H1 (cell line): ENCODE measurements around the gene DAGLA. TPM values are rescaled to one million over a fixed set of nuclear protein-coding genes. Genes with fewer than 3 reads are reported as not detected.

Experiments
- CTCF ChIA-PET: fragments of 300-600 bp; sonication (Branson Sonifier 250); formaldehyde crosslinking; loops from one replicate; lab custom pipeline; 2021; ENCODE audit not compliant: partially characterized antibody; lab: Charles Lee
- POLR2A ChIA-PET: fragments of 300-600 bp; sonication (Branson Sonifier 250); formaldehyde crosslinking; loops from one replicate; lab custom pipeline; 2021; ENCODE audit warnings: inconsistent platforms; ENCODE audit not compliant: partially characterized antibody; lab: Charles Lee
- DNase-seq, 2 experiments: peaks; one replicate each; pipeline versions ENCODE4 v3.0.0 to v3.0.0-alpha.2; 2010 to 2022; ENCODE audit warnings: low spot score in 2 of 2, low read depth in 1 of 2, mixed read lengths in 1 of 2
- FAIRE-seq: peaks from 2 replicates; lab custom pipeline; 2011; peaks lifted over from hg19 to GRCh38; lab: Jason Lieb, UNC
- H2AFZ ChIP-seq: 2 replicates; pipeline ENCODE4 v1.8.1; 2012; ENCODE audit warnings: low read length, inconsistent platforms
- H2AK5ac ChIP-seq: 2 replicates; pipeline ENCODE4 v1.6.1; 2013; ENCODE audit warnings: low read depth, low read length
- H2BK120ac ChIP-seq: replicated peaks from 2 replicates; pipeline ENCODE3; 2013; ENCODE audit warnings: low read depth, low read length, inconsistent platforms
- H2BK12ac ChIP-seq: 2 replicates; pipeline ENCODE4 v1.6.1; 2013; ENCODE audit warnings: low read depth, low read length
- H2BK15ac ChIP-seq: 2 replicates; pipeline ENCODE4 v1.6.1; 2013; ENCODE audit warnings: low read length
- H2BK20ac ChIP-seq: 2 replicates; pipeline ENCODE4 v1.6.1; 2013; ENCODE audit warnings: low read length
- H2BK5ac ChIP-seq: 2 replicates; pipeline ENCODE4 v1.6.1; 2013; ENCODE audit warnings: low read depth, low read length
- H3K14ac ChIP-seq: 2 replicates; pipeline ENCODE4 v1.6.1; 2013; ENCODE audit warnings: inconsistent platforms; ENCODE audit not compliant: insufficient read length
- H3K18ac ChIP-seq: 2 replicates; pipeline ENCODE4 v1.6.1; 2013; ENCODE audit warnings: low read length; ENCODE audit errors: extremely low read depth
- H3K23ac ChIP-seq: 2 replicates; pipeline ENCODE4 v1.6.1; 2013; ENCODE audit warnings: inconsistent platforms; ENCODE audit not compliant: insufficient read length
- H3K23me2 ChIP-seq: 2 replicates; pipeline ENCODE4 v1.6.1; 2013; ENCODE audit warnings: low read depth, low read length
- H3K27ac ChIP-seq: 2 replicates; pipeline ENCODE4 v1.6.1; 2011; ENCODE audit warnings: low read depth, low read length, inconsistent platforms
- H3K27me3 ChIP-seq, 4 experiments: replicated peaks in 1 of 4; 1 replicate in 1 of 4; 2 replicates in 3 of 4; pipeline versions ENCODE4 v1.6.1 to v1.8.1; 2011 to 2013; ENCODE audit warnings: low read length in 3 of 4, mild to moderate bottlenecking in 3 of 4, inconsistent platforms in 2 of 4, mixed read lengths in 2 of 4, moderate library complexity in 1 of 4; ENCODE audit not compliant: control insufficient read depth in 3 of 4, insufficient read depth in 3 of 4; ENCODE audit errors: extremely low read depth in 1 of 4
- H3K36me3 ChIP-seq, 4 experiments: 2 replicates each; pipeline versions ENCODE4 v1.6.1 to v1.8.1; 2011 to 2013; ENCODE audit warnings: mild to moderate bottlenecking in 4 of 4, low read length in 3 of 4, moderate library complexity in 2 of 4, control low read depth in 1 of 4, inconsistent platforms in 1 of 4; ENCODE audit not compliant: insufficient read depth in 4 of 4, control insufficient read depth in 2 of 4
- H3K4ac ChIP-seq: replicated peaks from 2 replicates; pipeline ENCODE3; 2013; ENCODE audit warnings: low read length, low read depth, mixed read lengths, inconsistent platforms; ENCODE audit not compliant: insufficient read length
- H3K4me1 ChIP-seq, 4 experiments: replicated peaks in 1 of 4; 1 replicate in 1 of 4; 2 replicates in 3 of 4; pipeline versions ENCODE4 v1.6.1 to v1.8.1; 2011 to 2013; ENCODE audit warnings: low read length in 3 of 4, inconsistent platforms in 2 of 4, mixed read lengths in 1 of 4; ENCODE audit not compliant: insufficient read depth in 4 of 4, control insufficient read depth in 3 of 4
- H3K4me2 ChIP-seq, 2 experiments: 2 replicates each; pipeline versions ENCODE4 v1.6.1 to v1.8.1; 2011 to 2013; ENCODE audit warnings: low read depth in 2 of 2, low read length in 2 of 2, control low read depth in 1 of 2, inconsistent platforms in 1 of 2, mild to moderate bottlenecking in 1 of 2; ENCODE audit not compliant: insufficient read depth in 1 of 2
- H3K4me3 ChIP-seq, 4 experiments: fragments of 200-600, 300-600 bp in 1 of 4; sonication (generic), shearing (Covaris generic), sonication (Bioruptor Twin) in 1 of 4; 2 replicates each; pipeline versions ENCODE4 v1.5.1 to v1.8.1; 2011 to 2016; ENCODE audit warnings: low read length in 4 of 4, low read depth in 3 of 4, control low read depth in 2 of 4, inconsistent platforms in 2 of 4, mild to moderate bottlenecking in 2 of 4, mixed read lengths in 1 of 4, moderate library complexity in 1 of 4; ENCODE audit not compliant: insufficient read depth in 2 of 4; ENCODE audit errors: extremely low read depth in 1 of 4
- H3K56ac ChIP-seq: replicated peaks from 2 replicates; pipeline ENCODE3; 2013; ENCODE audit warnings: low read depth, mild to moderate bottlenecking, mixed read lengths, low read length, inconsistent platforms; ENCODE audit not compliant: insufficient read length
- H3K79me1 ChIP-seq: 2 replicates; pipeline ENCODE4 v1.6.1; 2013; ENCODE audit warnings: low read depth, low read length, control low read depth
- H3K79me2 ChIP-seq, 2 experiments: 2 replicates each; pipeline versions ENCODE4 v1.6.1 to v1.8.1; 2012 to 2013; ENCODE audit warnings: low read length in 2 of 2, mild to moderate bottlenecking in 2 of 2, inconsistent platforms in 1 of 2; ENCODE audit not compliant: insufficient read depth in 2 of 2, control insufficient read depth in 1 of 2
- H3K9ac ChIP-seq, 4 experiments: replicated peaks in 1 of 4; 1 replicate in 1 of 4; 2 replicates in 3 of 4; pipeline versions ENCODE4 v1.6.1 to v1.8.1; 2011 to 2013; ENCODE audit warnings: low read depth in 3 of 4, low read length in 3 of 4, control low read depth in 2 of 4, mild to moderate bottlenecking in 2 of 4, moderate library complexity in 2 of 4, inconsistent platforms in 1 of 4; ENCODE audit errors: extremely low read depth in 1 of 4
- H3K9me3 ChIP-seq, 2 experiments: 2 replicates each; pipeline versions ENCODE4 v1.6.1 to v1.8.1; 2012 to 2013; ENCODE audit warnings: mild to moderate bottlenecking in 2 of 2, moderate library complexity in 2 of 2, control low read depth in 1 of 2, inconsistent platforms in 1 of 2, low read depth in 1 of 2, low read length in 1 of 2, mixed read lengths in 1 of 2; ENCODE audit not compliant: insufficient read depth in 2 of 2
- H4K20me1 ChIP-seq, 2 experiments: replicated peaks in 1 of 2; 2 replicates each; pipeline versions ENCODE3 to v1.8.1; 2011 to 2013; ENCODE audit warnings: inconsistent platforms in 2 of 2, low read length in 2 of 2, mild to moderate bottlenecking in 1 of 2; ENCODE audit not compliant: insufficient read depth in 2 of 2, control insufficient read depth in 1 of 2
- H4K5ac ChIP-seq: 2 replicates; pipeline ENCODE4 v1.6.1; 2013; ENCODE audit warnings: low read length, low read depth, mixed read lengths, inconsistent platforms; ENCODE audit not compliant: insufficient read length
- H4K8ac ChIP-seq: 2 replicates; pipeline ENCODE4 v1.8.0; 2013; ENCODE audit warnings: mild to moderate bottlenecking, moderate library complexity, low read length, inconsistent platforms; ENCODE audit not compliant: insufficient read depth; ENCODE audit errors: extremely low read depth
- H4K91ac ChIP-seq: replicated peaks from 2 replicates; pipeline ENCODE3; 2013; ENCODE audit warnings: low read length, mixed read lengths, inconsistent platforms; ENCODE audit not compliant: insufficient read length
- ATF2 ChIP-seq: IDR thresholded peaks from 2 replicates; pipeline ENCODE4 v1.6.1; 2012; ENCODE audit warnings: low read length, inconsistent platforms
- CREB1 ChIP-seq: IDR thresholded peaks from 2 replicates; pipeline ENCODE4 v1.6.1; 2012; ENCODE audit warnings: inconsistent platforms
- EP300 ChIP-seq, 2 experiments: IDR thresholded peaks; 1 replicate in 1 of 2; 2 replicates in 1 of 2; pipeline ENCODE4 v1.6.1; 2011 to 2012; ENCODE audit warnings: low read depth in 2 of 2, low read length in 2 of 2, mild to moderate bottlenecking in 2 of 2, borderline replicate concordance in 1 of 2, inconsistent platforms in 1 of 2, moderate library complexity in 1 of 2
- RXRA ChIP-seq: IDR thresholded peaks from 2 replicates; pipeline ENCODE4 v1.6.1; 2011; ENCODE audit warnings: low read depth, mild to moderate bottlenecking, low read length, moderate library complexity; ENCODE audit not compliant: insufficient read depth
- SRF ChIP-seq: IDR thresholded peaks from 2 replicates; pipeline ENCODE4 v1.6.1; 2011; ENCODE audit warnings: mild to moderate bottlenecking, low read depth, low read length, moderate library complexity
- SUZ12 ChIP-seq: fragments of 200-600 bp; sonication (generic); IDR thresholded peaks from 2 replicates; pipeline ENCODE4 v1.6.1; 2012; ENCODE audit warnings: mild to moderate bottlenecking, inconsistent platforms, low read length, moderate library complexity, mixed read lengths
- TCF12 ChIP-seq: IDR thresholded peaks from 2 replicates; pipeline ENCODE4 v1.6.1; 2011; ENCODE audit warnings: low read depth, mild to moderate bottlenecking, low read length
- WGBS, 2 experiments: shearing (Covaris generic) in 1 of 2; methylation state at CpG; one replicate each; pipeline versions ENCODE4 v1.1.6 to v1.1.7; 2013 to 2015; ENCODE audit warnings: low lambda C conversion rate in 2 of 2, mixed read lengths in 2 of 2, inconsistent platforms in 1 of 2, low coverage in 1 of 2, missing lambda C conversion rate in 1 of 2; ENCODE audit not compliant: insufficient replicate concordance in 2 of 2, insufficient coverage in 1 of 2, insufficient read length in 1 of 2; ENCODE audit errors: extremely low coverage in 1 of 2, missing lambda C conversion rate in 1 of 2; 5-methylcytosine and 5-hydroxymethylcytosine counted together
- polyA plus RNA-seq, 7 experiments: library from polyadenylated mRNA; depleted of rRNA in 3 of 7; stranded (reverse) in 5 of 7; unstranded in 2 of 7; fragments of >200 nt in 5 of 7; fragments of 200-250 nt in 2 of 7; gene quantifications; 1 replicate in 5 of 7; 2 replicates in 1 of 7; 4 replicates in 1 of 7; pipeline versions ENCODE4 v1.2.1 to v1.2.3, GENCODE V29; 2011 to 2013; ENCODE audit warnings: missing spikeins in 2 of 7, mixed read lengths in 2 of 7
- total RNA-seq: library from RNA; stranded (reverse); fragmentation: NEBNext Ultra II Directional; extraction: Animal tissue kit (Norgen Biotek cat#: 25700); gene quantifications from 2 replicates; pipeline ENCODE4 v1.2.1, GENCODE V29; 2021
- TF ChIP-seq, protein P1 (sequence below): IDR thresholded peaks from 2 replicates; pipeline ENCODE4 v1.6.1; 2011; ENCODE audit warnings: low read depth, mild to moderate bottlenecking, low read length; ENCODE audit not compliant: insufficient read depth

Gene DAGLA
- total and polyA plus RNA-seq, 2 of the 8 experiments (the other 6 are each of a cell fraction or from before 2014, with no cell fraction given), result 3.6 to 6.6 TPM

GRCh38 chr11:61775606-61776554 is 95.7 kb downstream of the DAGLA start:
- H2BK5ac ChIP-seq, result 0 out of 2 replicates have a peak overlapping the region, but pooled peaks have one; percentile 21
- DNase-seq (no peak), FAIRE-seq (no peak)
- H3K23me2 ChIP-seq, result no peaks in the 10 kb centered on the region
- no peaks in the 10 kb centered on the region for H3K36me3 ChIP-seq
- H3K9ac ChIP-seq, result no peak overlapping the region
- H4K20me1 ChIP-seq, result no peaks in the 10 kb centered on the region
- H3K27me3 ChIP-seq, result no peaks in the 10 kb centered on the region; a peak in 1 of 7 replicates
- no peak overlapping the region for H4K5ac ChIP-seq
- no peaks in the 10 kb centered on the region for H3K79me2 ChIP-seq
- no peak overlapping the region for H3K4ac ChIP-seq
- no peak overlapping the region for H3K27ac ChIP-seq
- H2BK120ac ChIP-seq, result no peak overlapping the region
- CTCF ChIA-PET, result interaction anchor here (0.7 to 7.2 kb wide), 19 partner anchors 8 to 94 kb away, joined by 3 to 52 read pairs (median 4); partner anchors contain the start of genes FEN1, MYRF and TMEM258
- no peak overlapping the region for H2AK5ac ChIP-seq
- no peak overlapping the region for H3K4me3 ChIP-seq
- H3K4me1 ChIP-seq, result peaks cover 0 to 19% (median 10%) of the 10 kb centered on the region in 4 experiments; a peak in 6 of 7 replicates
- H3K4me2 ChIP-seq, result no peak overlapping the region
- H4K91ac ChIP-seq, result no peak overlapping the region
- no peak overlapping the region for H2BK20ac ChIP-seq
- H3K56ac ChIP-seq, result no peak overlapping the region
- POLR2A ChIA-PET, result interaction anchor here (0.7 to 4.0 kb wide), 4 partner anchors 9 to 22 kb away, joined by 3 to 16 read pairs (median 5); no protein-coding TSS in a partner anchor
- H3K14ac ChIP-seq, result no peak overlapping the region
- no peak overlapping the region for H4K8ac ChIP-seq
- H3K18ac ChIP-seq, result no peak overlapping the region
- peak overlapping the region; percentile 42; the same call in 1 of the 2 replicates for H2BK12ac ChIP-seq
- H2AFZ ChIP-seq, result no peak overlapping the region
- WGBS, 2 experiments, result 89% methylated on average over 20 of the region's 20 CpGs; no CpG with 5 or more reads in 1 of the 2 experiments
- no peak overlapping the region for H2BK15ac ChIP-seq
- no peaks in the 10 kb centered on the region for H3K79me1 ChIP-seq
- no peaks in the 10 kb centered on the region for H3K9me3 ChIP-seq
- H3K23ac ChIP-seq, result no peak overlapping the region
- TF ChIP-seq RXRA (no peak), EP300 (IDR thresholded peaks at IDR 0.05; ENCODE audit: borderline replicate concordance in 1 of 2, low read depth in 2 of 2, low read length in 2 of 2) (no peak), SRF (no peak), CREB1 (no peak), SUZ12 (no peak), ATF2 (no peak), TCF12 (no peak)
- TF ChIP-seq, protein P1, sequence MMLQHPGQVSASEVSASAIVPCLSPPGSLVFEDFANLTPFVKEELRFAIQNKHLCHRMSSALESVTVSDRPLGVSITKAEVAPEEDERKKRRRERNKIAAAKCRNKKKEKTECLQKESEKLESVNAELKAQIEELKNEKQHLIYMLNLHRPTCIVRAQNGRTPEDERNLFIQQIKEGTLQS, result no peak
